K562 (cell line): ENCODE results near the gene CNOT1. TPM values are rescaled to one million over a fixed set of nuclear protein-coding genes. Genes with fewer than 3 reads are reported as not detected.

Experiments used
- ATAC-seq: fragments of 200-7000 bp; cut with Tn5 transposase; 3 replicates; pipeline ENCODE4 v1.9.1; 2020; ENCODE audit warnings: moderate library complexity
- BruUV-seq: library from RNA; stranded (reverse); fragments of 400-500 nt; replicated peaks from 2 replicates; lab custom pipeline; 2021; lab: Mats Ljungman, UMichigan
- CTCF ChIA-PET: fragments of 300-600 bp; formaldehyde crosslinking; extraction: SDS; loops from one replicate; lab custom pipeline; 2021; ENCODE audit warnings: low intra/inter-chr PET ratio; lab: Yijun Ruan, JAX
- POLR2A ChIA-PET: fragments of 300-600, 350-650 bp; sonication (Branson Sonifier 250); formaldehyde crosslinking; extraction: SDS; loops from one replicate; lab custom pipeline; 2021; ENCODE audit warnings: antibody characterized with exemption, inconsistent platforms; lab: Yijun Ruan, JAX
- DNase-seq, 4 experiments: peaks; one replicate each; pipeline versions ENCODE4 v3.0.0 to v3.0.0-alpha.2; 2011 to 2018; ENCODE audit warnings: low spot score in 3 of 4, mixed read lengths in 3 of 4; ENCODE audit errors: extremely low read depth in 1 of 4
- FAIRE-seq: peaks from 2 replicates; lab custom pipeline; 2011; peaks lifted over from hg19 to GRCh38; lab: Jason Lieb, UNC
- H2AFZ ChIP-seq: 2 replicates; pipeline ENCODE4 v1.6.0; 2011; ENCODE audit warnings: low read depth, low read length, control low read depth, inconsistent platforms
- H3K27ac ChIP-seq: fragments of 200-600 bp; 3 replicates; pipeline ENCODE4 v1.8.0; 2011; ENCODE audit warnings: low read depth, mild to moderate bottlenecking, control low read depth, inconsistent platforms, low read length, moderate library complexity, mixed read lengths; ENCODE audit errors: extremely low read depth
- H3K27me3 ChIP-seq, 2 experiments: fragments of 300-600 bp in 1 of 2; 2 replicates in 1 of 2; 3 replicates in 1 of 2; pipeline versions ENCODE4 v1.6.0 to v1.8.0; 2011; ENCODE audit warnings: inconsistent platforms in 2 of 2, low read length in 2 of 2, mild to moderate bottlenecking in 1 of 2, mixed read lengths in 1 of 2, moderate library complexity in 1 of 2; ENCODE audit not compliant: control insufficient read depth in 2 of 2, insufficient read depth in 2 of 2
- H3K36me3 ChIP-seq: fragments of 300-600 bp; 3 replicates; pipeline ENCODE4 v1.8.0; 2011; ENCODE audit warnings: mild to moderate bottlenecking, low read length, inconsistent platforms; ENCODE audit not compliant: control insufficient read depth, insufficient read depth
- H3K4me1 ChIP-seq, 2 experiments: fragments of 200-600 bp in 1 of 2; replicated peaks in 1 of 2; 2 replicates in 1 of 2; 3 replicates in 1 of 2; pipeline versions ENCODE4 v1.5.1 to v1.8.0; 2011; ENCODE audit warnings: inconsistent platforms in 2 of 2, low read length in 2 of 2, mild to moderate bottlenecking in 1 of 2, mixed read lengths in 1 of 2, moderate library complexity in 1 of 2; ENCODE audit not compliant: control insufficient read depth in 2 of 2, insufficient read depth in 2 of 2
- H3K4me2 ChIP-seq: 2 replicates; pipeline ENCODE4 v1.6.1; 2011; ENCODE audit warnings: low read length, control low read depth, inconsistent platforms, mixed read lengths; ENCODE audit not compliant: insufficient read depth
- H3K4me3 ChIP-seq: fragments of 200-600 bp; sonication (generic), shearing (Covaris generic); 2 replicates; pipeline ENCODE4 v1.5.1; 2016; ENCODE audit warnings: control low read depth, inconsistent platforms
- H3K79me2 ChIP-seq: fragments of 200-600 bp; 3 replicates; pipeline ENCODE4 v1.8.0; 2011; ENCODE audit warnings: low read length, inconsistent platforms; ENCODE audit not compliant: control insufficient read depth, insufficient read depth
- H3K9ac ChIP-seq, 2 experiments: 2 replicates each; pipeline versions ENCODE4 v1.6.0 to v1.6.1; 2011; ENCODE audit warnings: low read depth in 2 of 2, low read length in 2 of 2, control low read depth in 1 of 2, inconsistent platforms in 1 of 2, mild to moderate bottlenecking in 1 of 2, mixed read lengths in 1 of 2; ENCODE audit not compliant: insufficient read depth in 1 of 2
- H3K9me1 ChIP-seq: one replicate; pipeline ENCODE4 v1.6.0; 2011; ENCODE audit warnings: inconsistent platforms, mild to moderate bottlenecking, low read length, moderate library complexity; ENCODE audit not compliant: control insufficient read depth, insufficient read depth
- H3K9me3 ChIP-seq: replicated peaks from 2 replicates; pipeline ENCODE4 v1.5.1; 2011; ENCODE audit warnings: low read depth, low read length, inconsistent platforms; ENCODE audit not compliant: control insufficient read depth, insufficient read depth
- H4K20me1 ChIP-seq: replicated peaks from 2 replicates; pipeline ENCODE4 v1.6.1; 2011; ENCODE audit warnings: low read length, inconsistent platforms, mixed read lengths; ENCODE audit not compliant: control insufficient read depth, insufficient read depth
- ADNP ChIP-seq: fragments of 200-800 bp; sonication (Bioruptor generic); IDR thresholded peaks from 2 replicates; pipeline ENCODE4 v1.6.1; 2016; ENCODE audit warnings: missing genetic modification characterization, missing compliant biosample characterization
- BCOR ChIP-seq: fragments of 450-650 bp; IDR thresholded peaks from 2 replicates; pipeline ENCODE4 v1.6.1; 2016
- CBX1 ChIP-seq: sonication (generic); IDR thresholded peaks from 2 replicates; pipeline ENCODE4 v1.6.1; 2016; ENCODE audit warnings: antibody characterized with exemption, low read depth, mild to moderate bottlenecking
- CHD2 ChIP-seq: IDR thresholded peaks from 2 replicates; pipeline ENCODE4 v1.6.1; 2011; ENCODE audit warnings: low read depth, low read length
- MTF1 ChIP-seq: fragments of 250-450 bp; sonication (Bioruptor Pico); IDR thresholded peaks from 2 replicates; pipeline ENCODE4 v1.9.0; 2021; ENCODE audit warnings: moderate library complexity, mild to moderate bottlenecking, inconsistent platforms, borderline replicate concordance
- PCBP2 ChIP-seq: fragments of 200-400 bp; formaldehyde crosslinking; IDR thresholded peaks from 2 replicates; pipeline ENCODE4 v1.6.1; 2018; ENCODE audit warnings: low read length, low read depth, mild to moderate bottlenecking, moderate library complexity; ENCODE audit not compliant: poor library complexity, severe bottlenecking
- PML ChIP-seq: IDR thresholded peaks from 2 replicates; pipeline ENCODE4 v1.6.1; 2012; ENCODE audit warnings: low read length, inconsistent platforms
- RBM25 ChIP-seq: fragments of 200-400 bp; formaldehyde crosslinking; IDR thresholded peaks from 2 replicates; pipeline ENCODE4 v1.6.1; 2018; ENCODE audit warnings: low read length, low read depth, moderate library complexity; ENCODE audit not compliant: severe bottlenecking
- ZBTB33 ChIP-seq: sonication (generic); formaldehyde crosslinking; IDR thresholded peaks from 2 replicates; pipeline ENCODE4 v1.8.1; 2023; ENCODE audit warnings: mild to moderate bottlenecking, missing genetic modification reagents
- ZBTB7A ChIP-seq: IDR thresholded peaks from 2 replicates; pipeline ENCODE4 v1.6.1; 2011; ENCODE audit warnings: low read depth, mild to moderate bottlenecking, low read length, moderate library complexity, borderline replicate concordance; ENCODE audit not compliant: control insufficient read depth
- ZNF586 ChIP-seq: fragments of 450-650 bp; formaldehyde crosslinking; conservative IDR thresholded peaks from 2 replicates; pipeline ENCODE4 v1.4.0; 2020; ENCODE audit warnings: mild to moderate bottlenecking, moderate library complexity
- WGBS: fragments of 100-300 bp; shearing (Covaris generic); methylation state at CpG from one replicate; pipeline ENCODE4 v1.1.6; 2016; ENCODE audit warnings: low coverage, mixed read lengths; ENCODE audit not compliant: insufficient coverage; ENCODE audit errors: missing lambda C conversion rate; 5-methylcytosine and 5-hydroxymethylcytosine counted together
- in situ Hi-C: fragments of 300-500 bp; cut with MboI; formaldehyde crosslinking; loops from 4 replicates; pipeline ENCODE4 v1.15.0; 2018; ENCODE audit warnings: inconsistent platforms, mixed read lengths
- intact Hi-C: fragments of 100-400 bp; cut with micrococcal nuclease; formaldehyde crosslinking; loops from 2 replicates; pipeline ENCODE4 v1.14.2; 2022
- polyA plus RNA-seq, 8 experiments: library from polyadenylated mRNA; depleted of rRNA in 4 of 8; stranded (reverse) in 5 of 8; unstranded in 3 of 8; fragments of >200 nt; fragmentation: Nextera tagmentation in 2 of 8; fragmentation: Illumina TruSeq in 1 of 8; extraction: Ambion mirVana in 2 of 8; extraction: Trizol in 1 of 8; gene quantifications; 2 replicates each; pipeline versions ENCODE4 v1.2.1 to v1.2.3, GENCODE V29; 2011 to 2014; ENCODE audit warnings: inconsistent platforms in 1 of 8, missing spikeins in 1 of 8
- total RNA-seq, 7 experiments: library from RNA; depleted of rRNA in 6 of 7; stranded (reverse); fragments of >200 nt in 6 of 7; fragmentation: Illumina TruSeq in 2 of 7; extraction: Trizol in 2 of 7; gene quantifications; 2 replicates each; pipeline versions ENCODE4 v1.2.1 to v1.2.3, GENCODE V29; 2011 to 2021; ENCODE audit warnings: low replicate concordance in 1 of 7

The CNOT1 gene
- total and polyA plus RNA-seq, 9 of the 15 experiments (the other 6 are each of a cell fraction or from before 2014, with no cell fraction given), result 110 to 270 (median 220) TPM

DNA sequence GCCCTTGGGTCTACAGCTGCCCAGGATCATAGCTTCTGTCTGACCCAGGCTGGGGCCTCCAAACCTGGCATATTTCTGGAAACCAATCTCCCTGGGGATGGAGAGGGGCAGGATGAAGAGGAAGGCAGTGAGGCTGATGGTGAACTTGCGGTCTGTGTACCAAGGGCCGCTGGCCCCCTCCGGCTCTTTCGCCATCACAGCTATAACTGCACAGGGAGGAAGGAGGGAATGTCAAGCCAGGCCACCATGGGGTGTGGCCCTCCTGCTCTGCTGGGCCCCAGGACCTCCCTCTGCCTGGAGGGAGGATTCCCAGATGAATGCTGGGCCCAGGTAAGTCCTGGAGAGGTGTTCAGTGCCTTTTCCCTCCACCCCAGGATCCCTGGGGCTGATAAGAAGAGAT lies 48.6 kb upstream of the CNOT1 start (continued):
- no peak for TF ChIP-seq ZBTB7A
- no peak for TF ChIP-seq MTF1 (CRISPR knock-in tag)
- TF ChIP-seq CBX1, result no peak
- no peak for TF ChIP-seq PCBP2
- TF ChIP-seq, all 486 proteins: peak for 0

DNA sequence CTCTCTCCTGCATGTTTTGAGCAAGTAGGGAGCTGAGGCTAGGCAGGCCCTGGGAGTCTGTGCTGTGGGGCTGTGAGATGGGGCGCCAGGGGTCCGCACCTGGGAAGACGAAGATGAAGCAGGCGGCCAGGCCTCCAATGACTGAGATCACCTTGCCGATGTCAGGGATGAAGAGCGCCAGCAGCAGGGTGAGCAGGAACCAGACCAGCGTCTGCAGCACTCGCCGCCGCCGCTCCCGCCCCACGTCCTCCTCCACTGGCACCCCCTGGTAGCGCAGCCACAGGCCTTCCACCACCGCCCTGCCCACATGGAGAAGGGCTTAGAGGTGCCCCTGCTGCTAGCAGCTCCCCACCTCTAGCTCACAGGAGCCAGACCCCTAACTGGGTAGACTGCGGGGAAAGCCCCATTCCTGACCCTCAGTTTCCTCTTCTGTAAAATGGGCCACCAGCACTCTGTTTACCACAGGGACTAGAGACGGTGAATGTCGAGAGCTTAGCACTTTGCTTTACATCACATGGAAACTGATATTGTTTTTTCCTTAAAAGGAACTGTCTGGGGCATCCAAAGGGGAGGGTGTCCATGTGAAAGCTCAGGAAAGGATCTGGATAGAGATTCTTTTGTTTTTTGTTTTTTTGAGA lies 41.4 kb upstream of the CNOT1 start:
- POLR2A ChIA-PET, result interaction anchor here (0.7 kb wide), 1 partner anchor 192 kb away, joined by 3 read pairs; no protein-coding TSS in a partner anchor
- H3K79me2 ChIP-seq, result no peaks in the 10 kb centered on the region
- H4K20me1 ChIP-seq, result no peaks in the 10 kb centered on the region
- FAIRE-seq (no peak), DNase-seq (peak in 2 of 4 experiments; percentile 4 to 6), ATAC-seq (no peak)
- 82% methylated on average over 16 of the region's 18 CpGs for WGBS
- H3K9me1 ChIP-seq, result no peaks in the 10 kb centered on the region
- intact Hi-C loops (no loop called here), in situ Hi-C loops (no loop called here)
- no peak overlapping the region for H3K27ac ChIP-seq
- no peak overlapping the region for H3K9ac ChIP-seq
- H3K27me3 ChIP-seq, result no peaks in the 10 kb centered on the region
- H2AFZ ChIP-seq, result no peak overlapping the region
- CTCF ChIA-PET, result no interaction called here
- peaks cover 10% of the 10 kb centered on the region; the same call in 2 of the 3 replicates for H3K36me3 ChIP-seq
- no peak overlapping the region for H3K4me2 ChIP-seq
- no peaks in the 10 kb centered on the region for H3K9me3 ChIP-seq
- no peak overlapping the region for H3K4me3 ChIP-seq
- no TSS peak for BruUV-seq
- TF ChIP-seq PML, result no peak
- TF ChIP-seq CHD2, result no peak
- no peak for TF ChIP-seq ZNF586
- 0 out of 2 replicates have a peak, but pooled peaks have one; percentile 23 for TF ChIP-seq ADNP (tag)
- TF ChIP-seq BCOR, result peak; percentile 39; the same call in 1 of the 2 replicates
- TF ChIP-seq RBM25, result peak; percentile 74
- peak; percentile 38; the same call in 1 of the 2 replicates for TF ChIP-seq ZBTB33 (CRISPR knock-in tag)
- H3K4me1 ChIP-seq, result no peaks in the 10 kb centered on the region; a peak in 1 of 5 replicates
